Measurements from ENCODE around the gene CCL2. TPM values are rescaled to one million over a fixed set of nuclear protein-coding genes. Genes with fewer than 3 reads are reported as not detected.

The CCL2 gene
- total RNA-seq, 1 donor from 2014 or later, result 7.0 TPM

DNA sequence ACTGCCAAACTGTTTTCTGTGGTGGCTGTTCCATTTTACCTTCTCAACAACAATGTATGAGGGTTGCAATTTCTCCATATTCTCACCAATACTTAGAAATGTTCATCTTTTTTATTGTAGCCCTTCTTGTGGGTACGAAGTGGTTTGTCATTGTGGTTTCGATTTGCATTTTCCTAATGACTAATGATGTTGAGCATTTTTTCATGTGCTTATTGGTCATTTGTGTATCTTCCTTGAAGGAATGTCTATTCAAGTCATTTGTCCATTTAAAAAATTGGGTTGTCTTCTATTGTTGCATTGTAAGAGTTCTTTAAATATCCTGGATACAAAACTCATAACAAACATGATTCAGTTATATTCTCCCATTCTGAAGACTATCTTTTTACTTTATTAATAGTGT is 47.5 kb upstream of the CCL2 start:
- no peaks in the 10 kb centered on the region for H3K36me3 ChIP-seq
- H4K20me1 ChIP-seq (ENCODE audit: low read depth), result no peaks in the 10 kb centered on the region
- no peak overlapping the region for H2AFZ ChIP-seq (replicated peaks)
- H3K4me2 ChIP-seq, result no peak overlapping the region
- Mint-ChIP-seq H3K9me3 (peaks cover 18% of the 10 kb centered on the region), H3K4me1 (no peaks in the 10 kb centered on the region), H3K36me3 (no peaks in the 10 kb centered on the region), H3K27me3 (ENCODE audit: insufficient read depth, low read depth) (peaks cover 10% of the 10 kb centered on the region), H3K4me3 (no peak overlapping the region), H3K27ac (no peak overlapping the region)
- no peaks in the 10 kb centered on the region for H3F3A ChIP-seq (ENCODE audit: low read depth)
- H3K27me3 ChIP-seq, result no peaks in the 10 kb centered on the region
- TF ChIP-seq, protein P1, sequence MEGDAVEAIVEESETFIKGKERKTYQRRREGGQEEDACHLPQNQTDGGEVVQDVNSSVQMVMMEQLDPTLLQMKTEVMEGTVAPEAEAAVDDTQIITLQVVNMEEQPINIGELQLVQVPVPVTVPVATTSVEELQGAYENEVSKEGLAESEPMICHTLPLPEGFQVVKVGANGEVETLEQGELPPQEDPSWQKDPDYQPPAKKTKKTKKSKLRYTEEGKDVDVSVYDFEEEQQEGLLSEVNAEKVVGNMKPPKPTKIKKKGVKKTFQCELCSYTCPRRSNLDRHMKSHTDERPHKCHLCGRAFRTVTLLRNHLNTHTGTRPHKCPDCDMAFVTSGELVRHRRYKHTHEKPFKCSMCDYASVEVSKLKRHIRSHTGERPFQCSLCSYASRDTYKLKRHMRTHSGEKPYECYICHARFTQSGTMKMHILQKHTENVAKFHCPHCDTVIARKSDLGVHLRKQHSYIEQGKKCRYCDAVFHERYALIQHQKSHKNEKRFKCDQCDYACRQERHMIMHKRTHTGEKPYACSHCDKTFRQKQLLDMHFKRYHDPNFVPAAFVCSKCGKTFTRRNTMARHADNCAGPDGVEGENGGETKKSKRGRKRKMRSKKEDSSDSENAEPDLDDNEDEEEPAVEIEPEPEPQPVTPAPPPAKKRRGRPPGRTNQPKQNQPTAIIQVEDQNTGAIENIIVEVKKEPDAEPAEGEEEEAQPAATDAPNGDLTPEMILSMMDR (IDR thresholded peaks at IDR 0.05), result no peak
- no peak for TF ChIP-seq EZH2phosphoT487 (IDR thresholded peaks at IDR 0.05)
- TF ChIP-seq EZH2 (IDR thresholded peaks at IDR 0.05), result no peak
- H3K27ac ChIP-seq, result no peak overlapping the region
- H3K4me1 ChIP-seq, result no peaks in the 10 kb centered on the region
- no peak overlapping the region for H3K4me3 ChIP-seq
- H3K79me2 ChIP-seq (ENCODE audit: low read depth), result no peaks in the 10 kb centered on the region
- no peak overlapping the region for H3K9ac ChIP-seq
- no peak for DNase-seq (ENCODE audit: low spot score)
- H3K9me3 ChIP-seq (ENCODE audit: low read depth), result no peaks in the 10 kb centered on the region

DNA sequence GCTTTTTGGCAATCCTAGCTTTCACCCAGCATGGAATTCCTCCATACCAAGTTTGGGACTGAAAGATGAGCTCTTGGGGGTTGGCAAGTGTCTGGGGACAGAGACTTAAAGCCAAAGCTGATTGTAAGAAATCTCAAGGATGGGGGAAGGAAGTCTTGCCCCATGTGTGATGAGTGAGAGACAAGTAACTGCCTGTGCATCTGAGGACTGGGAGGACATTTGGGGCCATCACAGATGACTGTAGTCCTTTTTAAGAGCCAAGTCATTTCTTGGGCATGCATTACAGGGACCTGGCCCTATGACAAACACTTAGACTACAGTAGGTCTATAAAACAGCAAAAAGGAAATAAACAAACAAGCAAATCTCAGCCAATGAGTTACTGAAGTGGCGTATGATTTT is 36.3 kb upstream of the CCL2 start:
- H3K4me3 ChIP-seq, result no peak overlapping the region
- no peaks in the 10 kb centered on the region for H3K79me2 ChIP-seq (ENCODE audit: low read depth)
- H3K36me3 ChIP-seq, result no peaks in the 10 kb centered on the region
- H3F3A ChIP-seq (ENCODE audit: low read depth), result no peaks in the 10 kb centered on the region
- no peak overlapping the region for H3K4me3 Mint-ChIP-seq
- H3K4me1 Mint-ChIP-seq, result peaks cover 7% of the 10 kb centered on the region
- H3K4me2 ChIP-seq, result no peak overlapping the region
- no peak overlapping the region for H2AFZ ChIP-seq (replicated peaks)
- peaks cover 14% of the 10 kb centered on the region for H3K9me3 Mint-ChIP-seq
- no peak overlapping the region for H3K9ac ChIP-seq
- no peaks in the 10 kb centered on the region for H3K36me3 Mint-ChIP-seq
- no peaks in the 10 kb centered on the region for H3K9me3 ChIP-seq (ENCODE audit: low read depth)
- no peak for DNase-seq (ENCODE audit: low spot score)
- TF ChIP-seq EZH2 (IDR thresholded peaks at IDR 0.05) (no peak), EZH2phosphoT487 (IDR thresholded peaks at IDR 0.05) (no peak)
- TF ChIP-seq, protein P1 (IDR thresholded peaks at IDR 0.05), result no peak
- no peaks in the 10 kb centered on the region for H3K27me3 ChIP-seq
- no peaks in the 10 kb centered on the region for H3K4me1 ChIP-seq
- no peaks in the 10 kb centered on the region for H4K20me1 ChIP-seq (ENCODE audit: low read depth)
- H3K27me3 Mint-ChIP-seq (ENCODE audit: insufficient read depth, low read depth), result peaks cover 4% of the 10 kb centered on the region
- no peak overlapping the region for H3K27ac Mint-ChIP-seq
- no peak overlapping the region for H3K27ac ChIP-seq

DNA sequence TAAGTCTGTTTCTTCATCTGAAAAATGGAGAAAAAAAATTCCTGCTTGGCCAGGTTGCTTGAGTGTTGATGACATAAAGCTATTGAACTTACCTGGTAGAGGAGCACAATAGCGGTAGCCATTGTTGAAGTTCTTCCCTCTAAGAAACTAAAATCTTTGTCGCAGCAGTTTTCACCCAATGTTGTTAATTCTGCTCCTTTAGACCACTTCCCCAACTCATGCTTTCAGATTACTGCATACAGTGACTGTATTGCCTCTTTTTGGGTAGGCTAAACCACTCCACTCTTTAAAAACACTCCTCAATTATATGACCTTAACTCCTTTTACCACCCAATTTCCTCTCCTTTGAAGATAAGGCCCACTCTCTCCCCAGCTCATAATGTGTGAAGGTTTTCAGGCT is 35.7 kb upstream of the CCL2 start:
- H3F3A ChIP-seq (ENCODE audit: low read depth), result no peaks in the 10 kb centered on the region
- no peaks in the 10 kb centered on the region for H3K9me3 ChIP-seq (ENCODE audit: low read depth)
- H3K79me2 ChIP-seq (ENCODE audit: low read depth), result no peaks in the 10 kb centered on the region
- no peak overlapping the region for H3K4me3 ChIP-seq
- H3K27ac Mint-ChIP-seq, result no peak overlapping the region
- TF ChIP-seq EZH2phosphoT487 (IDR thresholded peaks at IDR 0.05) (no peak), EZH2 (IDR thresholded peaks at IDR 0.05) (no peak)
- TF ChIP-seq, protein P1 (IDR thresholded peaks at IDR 0.05), result no peak
- H4K20me1 ChIP-seq (ENCODE audit: low read depth), result no peaks in the 10 kb centered on the region
- no peaks in the 10 kb centered on the region for H3K27me3 ChIP-seq
- no peak for DNase-seq (ENCODE audit: low spot score)
- H3K27ac ChIP-seq, result no peak overlapping the region
- H3K36me3 ChIP-seq, result no peaks in the 10 kb centered on the region
- no peak overlapping the region for H3K9ac ChIP-seq
- no peaks in the 10 kb centered on the region for H3K4me1 ChIP-seq
- H3K4me3 Mint-ChIP-seq, result no peak overlapping the region
- H3K4me1 Mint-ChIP-seq, result peaks cover 7% of the 10 kb centered on the region
- no peaks in the 10 kb centered on the region for H3K36me3 Mint-ChIP-seq
- peaks cover 10% of the 10 kb centered on the region for H3K9me3 Mint-ChIP-seq
- H3K4me2 ChIP-seq, result no peak overlapping the region
- peaks cover 6% of the 10 kb centered on the region for H3K27me3 Mint-ChIP-seq (ENCODE audit: insufficient read depth, low read depth)
- no peak overlapping the region for H2AFZ ChIP-seq (replicated peaks)

Measured in neural progenitor cell (in vitro differentiated cells).